HG03558 (cell line): Measurements from ENCODE around the gene H2BK1.

Experiments used
- ATAC-seq: cut with Tn5 transposase; IDR thresholded peaks from one replicate; pipeline ENCODE4 v1.9.1; 2021; ENCODE audit warnings: moderate number of reproducible peaks; ENCODE audit not compliant: unreplicated experiment; ENCODE audit errors: extremely low read depth

H2BK1 gene

DNA sequence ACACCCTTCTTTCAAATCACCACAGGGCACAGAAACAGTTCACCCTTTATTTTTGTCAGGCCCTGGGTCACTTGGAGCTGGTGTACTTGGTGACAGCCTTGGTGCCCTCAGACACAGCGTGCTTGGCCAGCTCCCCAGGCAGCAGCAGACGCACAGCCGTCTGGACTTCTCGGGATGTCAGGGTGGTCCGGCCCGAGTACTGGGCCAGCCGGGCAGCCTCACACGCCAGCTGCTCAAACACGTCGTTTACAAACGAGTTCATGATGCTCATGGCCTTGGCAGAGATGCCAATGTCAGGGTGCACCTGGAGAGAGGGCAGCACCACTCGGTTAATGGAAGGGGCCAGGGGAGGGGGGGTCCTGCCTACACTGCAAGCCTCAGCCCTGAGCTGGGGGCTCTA, 2.5 kb downstream of the H2BK1 start:
- no peak for ATAC-seq

- no peak for ATAC-seq
These were observed 3.0 kb downstream of the H2BK1 start for GRCh38 chr7:151207315-151207714.

GRCh38 chr7:151206914-151207313, 3.4 kb downstream of the H2BK1 start:
- no peak for ATAC-seq

- no peak for ATAC-seq
These were observed 4.6 kb downstream of the H2BK1 start for GRCh38 chr7:151205730-151206129.

- no peak for ATAC-seq
These were observed 5.8 kb downstream of the H2BK1 start for GRCh38 chr7:151204383-151205032.

DNA sequence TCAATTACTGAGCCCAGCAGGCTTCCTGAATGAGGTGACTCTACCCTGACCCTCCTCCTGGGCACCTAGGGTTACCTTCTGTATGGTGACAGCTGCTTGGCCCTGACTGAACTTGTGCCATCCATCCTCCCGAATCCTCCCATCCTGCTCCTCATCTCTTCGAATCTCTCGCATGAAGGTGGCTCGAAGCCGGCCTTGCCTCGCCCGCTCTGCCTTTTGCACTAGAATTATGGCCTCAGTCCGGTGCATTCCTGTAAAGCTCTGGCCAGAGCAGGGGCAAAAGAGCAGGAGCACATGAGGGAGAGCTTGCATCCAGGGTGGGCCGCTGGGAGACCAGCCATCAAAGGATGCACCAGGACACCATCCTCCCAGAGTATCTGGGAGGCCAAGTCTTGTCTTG, 7.5 kb downstream of the H2BK1 start:
- ATAC-seq = no peak

GRCh38 chr7:151201751-151202150, 8.5 kb downstream of the H2BK1 start:
- no peak for ATAC-seq

- no peak for ATAC-seq
These were observed 8.9 kb downstream of the H2BK1 start for GRCh38 chr7:151201344-151201743.

- no peak for ATAC-seq
These were observed 11.1 kb downstream of the H2BK1 start for GRCh38 chr7:151198945-151199848.

GRCh38 chr7:151197932-151198331, 12.4 kb downstream of the H2BK1 start:
- no peak for ATAC-seq

DNA sequence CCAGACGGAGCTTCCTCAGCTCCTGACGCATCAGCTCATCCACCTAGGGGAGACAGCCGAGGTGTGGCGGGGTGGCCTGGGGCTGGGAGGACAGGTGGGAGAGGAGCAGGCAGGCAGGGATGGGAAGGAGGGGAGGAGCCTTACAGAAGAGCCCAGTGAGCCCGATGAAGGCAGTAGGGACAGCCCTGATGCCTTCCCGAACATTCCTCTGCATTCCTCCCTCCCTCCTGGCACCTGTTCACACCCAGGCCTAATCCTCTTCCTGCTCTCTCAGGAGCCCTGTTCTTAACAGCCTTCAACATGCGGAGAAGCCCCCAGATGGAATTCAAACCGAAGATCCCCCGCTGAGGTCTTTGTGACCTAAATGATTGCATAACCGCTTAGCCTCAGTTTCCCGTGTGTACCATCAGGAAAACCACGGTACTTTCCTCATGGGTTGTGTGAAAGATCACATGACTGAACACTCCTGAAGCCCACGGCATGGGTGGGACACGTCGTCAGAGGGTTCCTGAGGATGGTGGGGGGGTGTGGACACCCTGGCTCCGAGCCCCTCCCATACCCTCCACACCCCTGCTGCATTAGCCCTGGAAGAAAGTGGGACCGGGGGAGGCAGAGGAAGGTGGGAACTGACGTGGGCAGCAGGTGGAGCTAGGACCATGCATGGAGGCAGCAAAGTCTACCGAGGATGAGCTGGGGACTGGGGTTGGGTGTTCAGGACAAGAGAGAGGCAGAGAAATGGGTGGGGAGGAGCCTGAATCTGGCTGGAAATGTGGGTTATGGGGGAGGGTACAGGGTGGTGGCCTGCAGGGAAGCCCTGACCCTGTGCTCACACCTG, 14.5 kb downstream of the H2BK1 start:
- ATAC-seq = no peak

DNA sequence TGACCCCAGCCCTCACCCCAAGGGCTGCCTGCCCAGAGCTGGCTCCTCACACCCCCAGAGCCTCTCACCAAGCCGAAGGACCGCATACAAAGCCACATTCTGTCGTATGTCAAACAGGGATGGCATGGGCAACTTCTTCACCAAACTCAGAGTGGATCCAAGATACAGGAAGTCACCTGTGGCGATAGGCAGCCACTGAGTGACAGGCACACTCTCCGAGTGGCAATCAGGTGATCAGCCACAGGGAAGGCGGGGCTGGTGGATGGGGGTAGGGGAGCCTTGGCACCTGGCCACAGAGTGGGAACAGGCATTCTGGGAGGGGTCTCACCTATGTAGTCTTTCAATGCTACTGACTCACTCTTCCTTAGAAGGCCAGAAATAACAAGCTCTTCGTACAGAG, 16.1 kb downstream of the H2BK1 start:
- no peak for ATAC-seq

DNA sequence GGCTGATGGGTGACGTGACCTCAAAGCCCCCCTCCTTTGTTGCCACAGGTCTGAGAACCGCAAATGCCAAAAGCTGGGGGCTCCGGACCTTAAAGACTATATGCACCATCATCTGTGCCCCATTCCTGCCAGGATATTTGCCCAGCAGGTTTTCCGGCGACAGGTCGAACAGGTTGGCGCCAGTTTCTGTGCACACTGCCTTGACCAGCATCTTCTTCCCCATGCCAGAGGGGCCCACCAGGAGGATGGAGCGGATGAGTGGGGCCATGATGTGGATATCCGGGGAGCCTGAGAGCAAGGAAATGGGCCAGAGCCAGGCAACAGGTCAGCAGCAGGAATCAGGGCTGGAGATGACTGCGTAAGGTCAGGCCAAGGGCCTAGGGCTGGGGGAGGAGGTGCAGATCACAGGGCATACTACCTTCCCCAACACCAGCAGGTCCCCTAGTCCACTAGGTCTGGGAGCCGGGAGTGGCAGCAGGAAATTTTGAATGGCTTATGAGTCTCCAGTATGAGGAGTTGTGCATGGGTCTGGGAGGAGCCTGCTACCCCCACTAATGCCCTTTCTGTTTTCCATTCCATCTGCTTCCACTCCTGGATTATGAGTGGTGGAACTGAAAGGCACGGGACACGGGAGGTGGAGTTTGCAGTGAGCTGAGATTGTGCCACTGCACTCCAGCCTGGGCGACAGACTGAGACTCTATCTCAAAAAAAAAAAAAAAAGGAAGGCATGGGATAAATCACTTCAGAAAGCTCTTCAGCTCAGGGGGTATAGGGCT, 16.9 kb downstream of the H2BK1 start:
- no peak for ATAC-seq

DNA sequence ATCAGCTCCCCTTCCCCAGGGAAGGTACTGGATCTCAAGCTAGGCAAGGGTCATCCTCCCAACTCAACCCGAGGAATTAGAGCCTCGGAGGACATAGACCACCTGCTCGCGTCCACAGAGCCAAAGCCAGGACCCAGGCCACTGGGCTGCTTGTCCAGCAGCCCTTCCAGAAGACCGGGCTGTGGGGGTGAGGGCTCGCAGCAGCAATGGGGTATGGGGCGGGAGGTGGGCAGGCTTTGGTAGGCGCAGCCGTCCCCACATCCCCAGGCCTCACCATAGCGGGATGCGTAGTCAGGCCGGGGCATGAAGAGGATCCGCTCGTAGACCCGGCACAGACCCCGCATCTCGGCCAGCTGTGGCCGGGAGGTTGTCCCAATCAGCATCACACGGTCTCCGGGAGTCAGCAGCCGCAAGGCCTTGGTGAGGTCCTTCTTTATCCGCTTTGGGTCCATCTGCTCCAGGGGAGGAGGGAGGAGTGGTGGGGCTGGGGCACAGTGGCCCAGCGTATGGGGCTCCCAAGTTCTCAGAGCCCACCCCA, 18.2 kb downstream of the H2BK1 start:
- no peak for ATAC-seq

DNA sequence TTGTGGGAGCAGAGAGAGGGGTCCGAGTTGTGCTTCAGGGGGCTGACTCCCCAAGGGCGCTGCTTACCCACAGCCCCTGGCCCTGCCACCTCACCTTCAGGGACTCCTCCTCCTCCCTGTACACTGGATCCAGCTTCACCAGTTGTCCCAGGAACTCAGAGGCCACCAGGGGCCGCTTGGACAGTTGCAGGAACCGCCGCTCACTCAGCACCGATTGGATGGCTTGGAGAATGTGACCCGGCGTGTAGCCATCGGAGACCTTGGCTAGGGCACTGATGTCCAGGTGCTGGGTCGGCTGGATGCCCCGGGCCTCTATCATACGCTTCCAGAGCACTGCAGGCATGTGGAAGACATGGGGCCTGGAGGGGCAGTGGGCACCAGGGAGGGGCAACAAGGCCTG, 18.7 kb downstream of the H2BK1 start:
- no peak for ATAC-seq

- ATAC-seq = no peak
These were observed 21.2 kb downstream of the H2BK1 start for GRCh38 chr7:151189038-151189437.

- ATAC-seq = no peak
These were observed 22.1 kb downstream of the H2BK1 start for GRCh38 chr7:151188252-151188542.

GRCh38 chr7:151187409-151188251, 22.7 kb downstream of the H2BK1 start:
- no peak for ATAC-seq
